Osteoblast (primary cell): ENCODE measurements around the gene ANGPTL2. TPM values are rescaled to one million over a fixed set of nuclear protein-coding genes. Genes with fewer than 3 reads are reported as not detected.

Experiments used
- DNase-seq: peaks from one replicate; pipeline ENCODE4 v3.0.0; 2011; ENCODE audit warnings: low spot score, mixed read lengths; ENCODE audit not compliant: insufficient read length; ENCODE audit errors: missing footprints
- H2AFZ ChIP-seq: 2 replicates; pipeline ENCODE4 v1.6.0; 2011; ENCODE audit warnings: mild to moderate bottlenecking, low read length
- H3K27ac ChIP-seq: 2 replicates; pipeline ENCODE4 v1.5.1; 2011; ENCODE audit warnings: mild to moderate bottlenecking, low read depth, low read length, moderate library complexity
- H3K27me3 ChIP-seq: 2 replicates; pipeline ENCODE4 v1.6.0; 2012; ENCODE audit warnings: mild to moderate bottlenecking, control low read depth, inconsistent platforms, low read length, moderate library complexity; ENCODE audit not compliant: insufficient read depth
- H3K36me3 ChIP-seq: 2 replicates; pipeline ENCODE4 v1.5.1; 2011; ENCODE audit warnings: mild to moderate bottlenecking, low read length, control low read depth, moderate library complexity; ENCODE audit not compliant: insufficient read depth
- H3K4me1 ChIP-seq: 2 replicates; pipeline ENCODE4 v1.5.1; 2011; ENCODE audit warnings: mild to moderate bottlenecking, low read length, control low read depth, moderate library complexity; ENCODE audit not compliant: insufficient read depth
- H3K4me2 ChIP-seq: 2 replicates; pipeline ENCODE4 v1.6.0; 2011; ENCODE audit warnings: mild to moderate bottlenecking, low read length; ENCODE audit not compliant: insufficient read depth
- H3K4me3 ChIP-seq: fragments of 200-600 bp; sonication (generic); 3 replicates; pipeline ENCODE4 v1.5.1; 2012; ENCODE audit warnings: mild to moderate bottlenecking, low read length, inconsistent platforms; ENCODE audit not compliant: insufficient read depth
- H3K79me2 ChIP-seq: 2 replicates; pipeline ENCODE4 v1.6.0; 2012; ENCODE audit warnings: mild to moderate bottlenecking, low read length, control low read depth, inconsistent platforms; ENCODE audit not compliant: insufficient read depth
- H3K9me3 ChIP-seq: 2 replicates; pipeline ENCODE4 v1.5.1; 2011; ENCODE audit warnings: low read depth, low read length, control low read depth
- H4K20me1 ChIP-seq: 2 replicates; pipeline ENCODE4 v1.6.0; 2012; ENCODE audit warnings: mild to moderate bottlenecking, low read length, control low read depth; ENCODE audit not compliant: insufficient read depth
- CTCF ChIP-seq: IDR thresholded peaks from 2 replicates; pipeline ENCODE4 v1.5.1; 2011; ENCODE audit warnings: mild to moderate bottlenecking, low read depth, low read length, moderate library complexity; ENCODE audit errors: extremely low read depth
- total RNA-seq: library from RNA; depleted of rRNA; stranded (reverse); fragments of >200 nt; gene quantifications from 2 replicates; pipeline ENCODE4 v1.2.3, GENCODE V29; 2012

ANGPTL2 gene
- total RNA-seq, 1 donor = 39.8 TPM

GRCh38 chr9:127129718-127130085 lies 7.3 kb upstream of the ANGPTL2 start:
- TF ChIP-seq CTCF = no peak
- Histone ChIP-seq H3K27me3 (no peaks in the 10 kb centered on the region), H2AFZ (no peak overlapping the region)

GRCh38 chr9:127129073-127129717 lies 6.8 kb upstream of the ANGPTL2 start:
- H3K79me2 ChIP-seq = no peaks in the 10 kb centered on the region
- no peak overlapping the region for H3K4me3 ChIP-seq
- no peaks in the 10 kb centered on the region for H3K9me3 ChIP-seq
- H3K27me3 ChIP-seq = no peaks in the 10 kb centered on the region
- H2AFZ ChIP-seq = no peak overlapping the region
- no peak for DNase-seq
- H3K4me1 ChIP-seq = peaks cover 49% of the 10 kb centered on the region
- no peak for TF ChIP-seq CTCF
- H3K4me2 ChIP-seq = no peak overlapping the region
- H3K36me3 ChIP-seq = no peaks in the 10 kb centered on the region
- no peaks in the 10 kb centered on the region for H4K20me1 ChIP-seq
- no peak overlapping the region for H3K27ac ChIP-seq

More at GRCh38 chr9:127129718-127130085, 7.3 kb upstream of the ANGPTL2 start:
- no peaks in the 10 kb centered on the region for H4K20me1 ChIP-seq
- no peaks in the 10 kb centered on the region for H3K9me3 ChIP-seq
- H3K79me2 ChIP-seq = no peaks in the 10 kb centered on the region
- peaks cover 54% of the 10 kb centered on the region for H3K4me1 ChIP-seq
- H3K27ac ChIP-seq = no peak overlapping the region
- DNase-seq = no peak
- H3K4me3 ChIP-seq = no peak overlapping the region
- no peaks in the 10 kb centered on the region for H3K36me3 ChIP-seq
- H3K4me2 ChIP-seq = no peak overlapping the region

- Histone ChIP-seq H3K4me2 (no peak overlapping the region), H3K27ac (peak overlapping the region; percentile 11)
- no peak for DNase-seq
These were observed 6.1 kb upstream of the ANGPTL2 start for GRCh38 chr9:127128341-127129072.

More at GRCh38 chr9:127128341-127129072, 6.1 kb upstream of the ANGPTL2 start:
- Histone ChIP-seq H3K4me1 (peaks cover 42% of the 10 kb centered on the region), H4K20me1 (no peaks in the 10 kb centered on the region), H3K4me3 (no peak overlapping the region), H3K36me3 (no peaks in the 10 kb centered on the region), H3K79me2 (no peaks in the 10 kb centered on the region), H3K27me3 (no peaks in the 10 kb centered on the region), H3K9me3 (no peaks in the 10 kb centered on the region), H2AFZ (no peak overlapping the region)
- no peak for TF ChIP-seq CTCF
